GM19467 (cell line): Measurements from ENCODE around the gene MAML3.

Experiments
- ATAC-seq: cut with Tn5 transposase; IDR thresholded peaks from one replicate; pipeline ENCODE4 v1.9.1; 2021; ENCODE audit warnings: mild to moderate bottlenecking, moderate library complexity; ENCODE audit not compliant: unreplicated experiment

MAML3 gene

GRCh38 chr4:140080883-140081282 is 73.1 kb downstream of the MAML3 start:
- no peak for ATAC-seq

- ATAC-seq, result no peak
Measured at GRCh38 chr4:140078366-140078765, 75.6 kb downstream of the MAML3 start.

- no peak for ATAC-seq
Measured at GRCh38 chr4:140076307-140076706, 77.7 kb downstream of the MAML3 start.

GRCh38 chr4:140071806-140072205 is 82.2 kb downstream of the MAML3 start:
- ATAC-seq, result peak; percentile 82

- no peak for ATAC-seq
Measured at GRCh38 chr4:140070973-140071372, 83.0 kb downstream of the MAML3 start.

GRCh38 chr4:140070366-140070765 is 83.6 kb downstream of the MAML3 start:
- ATAC-seq, result no peak

- ATAC-seq, result no peak
Measured at GRCh38 chr4:140069066-140069465, 84.9 kb downstream of the MAML3 start.

GRCh38 chr4:140068271-140068670 is 85.7 kb downstream of the MAML3 start:
- ATAC-seq, result no peak

GRCh38 chr4:140066031-140066930 is 87.7 kb downstream of the MAML3 start:
- no peak for ATAC-seq

GRCh38 chr4:140065393-140065792 is 88.6 kb downstream of the MAML3 start:
- no peak for ATAC-seq

- ATAC-seq, result no peak
Measured at GRCh38 chr4:140061659-140062289, 92.2 kb downstream of the MAML3 start.

- ATAC-seq, result no peak
Measured at GRCh38 chr4:140061194-140061593, 92.8 kb downstream of the MAML3 start.

- ATAC-seq, result no peak
Measured at GRCh38 chr4:140059159-140059558, 94.8 kb downstream of the MAML3 start.

- ATAC-seq, result no peak
Measured at GRCh38 chr4:140057701-140058100, 96.3 kb downstream of the MAML3 start.

- ATAC-seq, result no peak
Measured at GRCh38 chr4:140056015-140056414, 98.0 kb downstream of the MAML3 start.

- ATAC-seq, result no peak
Measured at GRCh38 chr4:140054861-140055260, 99.1 kb downstream of the MAML3 start.

GRCh38 chr4:140053185-140053584 is 100.8 kb downstream of the MAML3 start:
- ATAC-seq, result no peak

- no peak for ATAC-seq
Measured at GRCh38 chr4:140052050-140052449, 101.9 kb downstream of the MAML3 start.

- no peak for ATAC-seq
Measured at GRCh38 chr4:140049849-140050637, 103.9 kb downstream of the MAML3 start.

GRCh38 chr4:140049024-140049848 is 104.7 kb downstream of the MAML3 start:
- ATAC-seq, result peak; percentile 55
